Measurements from ENCODE around the gene PAGE2. TPM values are rescaled to one million over a fixed set of nuclear protein-coding genes. Genes with fewer than 3 reads are reported as not detected.

Gene PAGE2
- total and polyA plus RNA-seq, 4 donors: not detected

GRCh38 chrX:55118574-55118973 is 29.8 kb downstream of the PAGE2 start:
- WGBS, 2 donors: 70 to 95% methylated on average over 3 of the region's 3 CpGs
- H3K4me1 ChIP-seq (ENCODE audit: control insufficient read depth in 1 of 2, insufficient read depth in 2 of 2, low read length in 2 of 2): no peaks in the 10 kb centered on the region
- ATAC-seq (ENCODE audit: low FRiP score): no peak
- H3K36me3 ChIP-seq (ENCODE audit: control insufficient read depth in 1 of 2, insufficient read depth in 2 of 2, low read length in 1 of 2): no peaks in the 10 kb centered on the region
- DNase-seq: no peak
- no peaks in the 10 kb centered on the region for H3K27me3 ChIP-seq (ENCODE audit: control insufficient read depth in 1 of 2, insufficient read depth in 2 of 2, low read length in 1 of 2)
- H3K27ac ChIP-seq (ENCODE audit: low read depth in 1 of 2, low read length in 2 of 2): no peak overlapping the region
- H3K9me3 ChIP-seq (ENCODE audit: control insufficient read depth, low read length): no peaks in the 10 kb centered on the region
- no peak overlapping the region for H3K4me3 ChIP-seq (ENCODE audit: low read length in 2 of 2)
- intact Hi-C loops (cut with DNase I): no loop called here

- no peak overlapping the region for H3K27ac ChIP-seq (ENCODE audit: low read depth in 1 of 2, low read length in 2 of 2)
- H3K4me1 ChIP-seq (ENCODE audit: control insufficient read depth in 1 of 2, insufficient read depth in 2 of 2, low read length in 2 of 2): no peaks in the 10 kb centered on the region
- H3K36me3 ChIP-seq (ENCODE audit: control insufficient read depth in 1 of 2, insufficient read depth in 2 of 2, low read length in 1 of 2): no peaks in the 10 kb centered on the region
- DNase-seq (no peak), ATAC-seq (ENCODE audit: low FRiP score) (no peak)
- H3K9me3 ChIP-seq (ENCODE audit: control insufficient read depth, low read length): no peaks in the 10 kb centered on the region
- no peak overlapping the region for H3K4me3 ChIP-seq (ENCODE audit: low read length in 2 of 2)
- intact Hi-C loops (cut with DNase I): no loop called here
- no peaks in the 10 kb centered on the region for H3K27me3 ChIP-seq (ENCODE audit: control insufficient read depth in 1 of 2, insufficient read depth in 2 of 2, low read length in 1 of 2)
Measured at GRCh38 chrX:55119271-55119670, 30.5 kb downstream of the PAGE2 start.

- DNase-seq (no peak), ATAC-seq (ENCODE audit: low FRiP score) (no peak)
- Histone ChIP-seq H3K27me3 (ENCODE audit: control insufficient read depth in 1 of 2, insufficient read depth in 2 of 2, low read length in 1 of 2) (no peaks in the 10 kb centered on the region), H3K9me3 (ENCODE audit: control insufficient read depth, low read length) (no peaks in the 10 kb centered on the region), H3K4me1 (ENCODE audit: control insufficient read depth in 1 of 2, insufficient read depth in 2 of 2, low read length in 2 of 2) (no peaks in the 10 kb centered on the region), H3K27ac (ENCODE audit: low read depth in 1 of 2, low read length in 2 of 2) (no peak overlapping the region), H3K36me3 (ENCODE audit: control insufficient read depth in 1 of 2, insufficient read depth in 2 of 2, low read length in 1 of 2) (no peaks in the 10 kb centered on the region), H3K4me3 (ENCODE audit: low read length in 2 of 2) (no peak overlapping the region)
- intact Hi-C loops (cut with DNase I): no loop called here
- 47 to 79% methylated on average over 1 of the region's 1 CpG for WGBS, 2 donors
Measured at GRCh38 chrX:55119712-55120111, 30.9 kb downstream of the PAGE2 start.

DNA sequence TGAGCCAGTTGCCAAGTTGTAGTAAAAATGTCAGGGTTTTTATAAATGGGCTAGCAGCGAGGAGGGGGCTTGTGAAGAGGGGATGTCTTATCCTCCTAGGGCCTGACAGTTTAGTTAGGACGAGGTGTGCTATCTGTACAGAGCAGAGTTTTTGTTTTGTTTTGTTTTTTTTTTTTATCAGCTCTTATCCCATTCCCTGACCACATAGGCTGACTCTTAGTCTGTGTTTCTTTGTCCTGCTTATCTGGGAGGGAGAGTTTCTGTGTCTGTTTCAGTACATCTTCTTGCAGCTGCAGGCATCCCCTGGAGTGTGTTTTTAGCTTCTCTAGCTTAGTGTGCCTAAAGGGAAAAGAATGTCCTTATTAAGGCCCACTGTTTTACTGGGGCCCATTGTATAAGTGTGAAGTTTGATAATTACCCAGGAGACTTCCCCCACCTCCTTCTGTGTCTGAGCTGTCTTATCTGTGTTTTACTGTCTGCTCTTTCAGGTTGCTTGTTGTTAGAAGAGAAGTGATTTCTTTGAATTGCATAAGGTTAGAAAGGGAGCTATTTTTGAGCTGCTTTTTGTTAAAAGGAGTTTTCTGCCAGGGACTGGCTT is 32.0 kb downstream of the PAGE2 start:
- Histone ChIP-seq H3K36me3 (ENCODE audit: control insufficient read depth in 1 of 2, insufficient read depth in 2 of 2, low read length in 1 of 2) (no peaks in the 10 kb centered on the region), H3K27ac (ENCODE audit: low read depth in 1 of 2, low read length in 2 of 2) (no peak overlapping the region), H3K4me3 (ENCODE audit: low read length in 2 of 2) (no peak overlapping the region), H3K9me3 (ENCODE audit: control insufficient read depth, low read length) (no peaks in the 10 kb centered on the region), H3K27me3 (ENCODE audit: control insufficient read depth in 1 of 2, insufficient read depth in 2 of 2, low read length in 1 of 2) (no peaks in the 10 kb centered on the region), H3K4me1 (ENCODE audit: control insufficient read depth in 1 of 2, insufficient read depth in 2 of 2, low read length in 2 of 2) (no peaks in the 10 kb centered on the region)
- no peak for DNase-seq
- WGBS, 2 donors: 38 to 75% methylated on average over 2 of the region's 2 CpGs
- intact Hi-C loops (cut with DNase I): no loop called here
- ATAC-seq (ENCODE audit: low FRiP score): no peak

DNA sequence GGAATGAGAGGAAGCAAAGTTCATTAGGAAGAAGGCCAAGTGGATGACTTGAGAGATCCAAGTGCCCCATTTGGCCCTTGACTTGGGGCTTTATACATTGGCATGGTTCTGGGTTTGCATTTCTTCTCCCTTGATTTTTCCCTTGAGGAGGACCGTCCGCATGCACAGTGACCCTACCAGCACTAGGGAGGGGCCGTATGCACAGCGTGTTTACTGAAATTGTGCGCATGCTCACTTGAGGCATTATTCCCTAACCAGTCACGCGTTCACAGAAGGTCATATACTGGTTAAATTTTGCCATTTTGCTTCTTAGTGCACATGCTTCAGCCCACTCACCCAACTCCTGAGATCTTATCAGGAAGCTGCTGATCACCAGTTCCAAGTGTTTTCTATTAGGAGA is 35.1 kb downstream of the PAGE2 start:
- no peaks in the 10 kb centered on the region for H3K27me3 ChIP-seq (ENCODE audit: control insufficient read depth in 1 of 2, insufficient read depth in 2 of 2, low read length in 1 of 2)
- WGBS, 2 donors: 77 to 93% methylated on average over 7 of the region's 7 CpGs
- intact Hi-C loops (cut with DNase I): no loop called here
- DNase-seq (no peak), ATAC-seq (ENCODE audit: low FRiP score) (no peak)
- no peaks in the 10 kb centered on the region for H3K9me3 ChIP-seq (ENCODE audit: control insufficient read depth, low read length)
- no peak overlapping the region for H3K4me3 ChIP-seq (ENCODE audit: low read length in 2 of 2)
- no peaks in the 10 kb centered on the region for H3K4me1 ChIP-seq (ENCODE audit: control insufficient read depth in 1 of 2, insufficient read depth in 2 of 2, low read length in 2 of 2)
- no peak overlapping the region for H3K27ac ChIP-seq (ENCODE audit: low read depth in 1 of 2, low read length in 2 of 2)
- no peaks in the 10 kb centered on the region for H3K36me3 ChIP-seq (ENCODE audit: control insufficient read depth in 1 of 2, insufficient read depth in 2 of 2, low read length in 1 of 2)

GRCh38 chrX:55127692-55128091 is 38.9 kb downstream of the PAGE2 start:
- H3K27me3 ChIP-seq (ENCODE audit: control insufficient read depth in 1 of 2, insufficient read depth in 2 of 2, low read length in 1 of 2): no peaks in the 10 kb centered on the region
- H3K36me3 ChIP-seq (ENCODE audit: control insufficient read depth in 1 of 2, insufficient read depth in 2 of 2, low read length in 1 of 2): no peaks in the 10 kb centered on the region
- DNase-seq (no peak), ATAC-seq (ENCODE audit: low FRiP score) (no peak)
- no peaks in the 10 kb centered on the region for H3K9me3 ChIP-seq (ENCODE audit: control insufficient read depth, low read length)
- intact Hi-C loops (cut with DNase I): no loop called here
- H3K4me3 ChIP-seq (ENCODE audit: low read length in 2 of 2): no peak overlapping the region
- no peak overlapping the region for H3K27ac ChIP-seq (ENCODE audit: low read depth in 1 of 2, low read length in 2 of 2)
- 60 to 73% methylated on average over 2 of the region's 2 CpGs for WGBS, 2 donors
- no peaks in the 10 kb centered on the region for H3K4me1 ChIP-seq (ENCODE audit: control insufficient read depth in 1 of 2, insufficient read depth in 2 of 2, low read length in 2 of 2)

GRCh38 chrX:55129361-55129760 is 40.5 kb downstream of the PAGE2 start:
- 45 to 75% methylated on average over 2 of the region's 2 CpGs for WGBS, 2 donors
- Histone ChIP-seq H3K4me1 (ENCODE audit: control insufficient read depth in 1 of 2, insufficient read depth in 2 of 2, low read length in 2 of 2) (no peaks in the 10 kb centered on the region), H3K27me3 (ENCODE audit: control insufficient read depth in 1 of 2, insufficient read depth in 2 of 2, low read length in 1 of 2) (no peaks in the 10 kb centered on the region), H3K9me3 (ENCODE audit: control insufficient read depth, low read length) (no peaks in the 10 kb centered on the region), H3K36me3 (ENCODE audit: control insufficient read depth in 1 of 2, insufficient read depth in 2 of 2, low read length in 1 of 2) (no peaks in the 10 kb centered on the region), H3K4me3 (ENCODE audit: low read length in 2 of 2) (no peak overlapping the region), H3K27ac (ENCODE audit: low read depth in 1 of 2, low read length in 2 of 2) (no peak overlapping the region)
- DNase-seq (no peak), ATAC-seq (ENCODE audit: low FRiP score) (no peak)
- intact Hi-C loops (cut with DNase I): no loop called here

DNA sequence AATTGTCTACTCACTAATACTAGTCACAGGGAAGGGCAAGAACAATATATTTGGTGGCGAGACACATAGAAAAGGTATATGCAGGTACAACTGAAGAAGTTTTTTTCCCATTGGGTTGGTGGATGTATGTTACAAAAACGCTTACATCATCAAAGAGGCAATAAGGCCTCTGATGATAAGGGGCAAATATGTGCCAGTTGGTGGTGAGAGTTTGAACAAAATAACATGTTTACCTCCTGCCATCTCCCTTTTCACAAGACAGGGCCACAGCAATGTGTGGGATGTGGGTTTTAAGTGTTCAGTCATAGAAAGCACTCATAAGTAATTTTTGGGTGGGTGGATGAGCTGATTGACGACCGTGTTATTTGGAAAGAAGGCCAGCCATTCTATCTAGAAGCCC is 41.7 kb downstream of the PAGE2 start:
- H3K4me1 ChIP-seq (ENCODE audit: control insufficient read depth in 1 of 2, insufficient read depth in 2 of 2, low read length in 2 of 2): no peaks in the 10 kb centered on the region
- 54 to 86% methylated on average over 4 of the region's 4 CpGs for WGBS, 2 donors
- H3K4me3 ChIP-seq (ENCODE audit: low read length in 2 of 2): no peak overlapping the region
- no peaks in the 10 kb centered on the region for H3K27me3 ChIP-seq (ENCODE audit: control insufficient read depth in 1 of 2, insufficient read depth in 2 of 2, low read length in 1 of 2)
- H3K27ac ChIP-seq (ENCODE audit: low read depth in 1 of 2, low read length in 2 of 2): no peak overlapping the region
- ATAC-seq (ENCODE audit: low FRiP score): no peak
- no peak for DNase-seq
- no peaks in the 10 kb centered on the region for H3K9me3 ChIP-seq (ENCODE audit: control insufficient read depth, low read length)
- intact Hi-C loops (cut with DNase I): loop anchor here in 1 of 2 donors (10.0 kb wide), 1 partner anchor 214 kb away; no protein-coding TSS in a partner anchor
- H3K36me3 ChIP-seq (ENCODE audit: control insufficient read depth in 1 of 2, insufficient read depth in 2 of 2, low read length in 1 of 2): no peaks in the 10 kb centered on the region

DNA sequence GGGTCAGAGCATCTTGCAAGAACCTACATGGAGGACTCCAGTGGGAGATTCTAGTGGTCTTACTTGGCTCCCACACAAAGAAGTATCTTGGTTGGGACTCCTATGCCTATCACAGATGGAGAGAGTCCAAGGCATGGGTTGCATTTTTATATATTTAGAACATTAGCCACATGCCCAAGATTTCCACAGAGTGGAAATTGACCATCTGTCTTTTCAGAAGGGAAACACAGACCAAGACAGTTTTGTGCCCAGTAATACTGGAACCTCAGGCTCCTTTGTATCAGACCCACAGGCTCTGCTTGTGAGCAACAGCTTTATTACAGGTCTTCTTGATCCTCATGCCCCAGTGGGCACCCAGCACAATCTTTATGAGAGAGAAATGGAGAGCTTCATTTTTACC is 43.6 kb downstream of the PAGE2 start:
- H3K27ac ChIP-seq (ENCODE audit: low read depth in 1 of 2, low read length in 2 of 2): no peak overlapping the region
- H3K36me3 ChIP-seq (ENCODE audit: control insufficient read depth in 1 of 2, insufficient read depth in 2 of 2, low read length in 1 of 2): no peaks in the 10 kb centered on the region
- no peaks in the 10 kb centered on the region for H3K9me3 ChIP-seq (ENCODE audit: control insufficient read depth, low read length)
- ATAC-seq (ENCODE audit: low FRiP score) (no peak), DNase-seq (no peak)
- intact Hi-C loops (cut with DNase I): loop anchor here in 1 of 2 donors (10.0 kb wide), 1 partner anchor 212 kb away; no protein-coding TSS in a partner anchor
- H3K27me3 ChIP-seq (ENCODE audit: control insufficient read depth in 1 of 2, insufficient read depth in 2 of 2, low read length in 1 of 2): no peaks in the 10 kb centered on the region
- no peaks in the 10 kb centered on the region for H3K4me1 ChIP-seq (ENCODE audit: control insufficient read depth in 1 of 2, insufficient read depth in 2 of 2, low read length in 2 of 2)
- no peak overlapping the region for H3K4me3 ChIP-seq (ENCODE audit: low read length in 2 of 2)

Measured in aorta (tissue), 5 donors.